Measurements from ENCODE around the gene LRRC9.

- no peak for TF ChIP-seq TAF1 (IDR thresholded peaks at IDR 0.05; ENCODE audit: low read depth)
- TF ChIP-seq EP300 (IDR thresholded peaks at IDR 0.05; ENCODE audit: borderline replicate concordance): no peak
- TF ChIP-seq ZBTB7A (IDR thresholded peaks at IDR 0.05; ENCODE audit: low read depth): no peak
- no peak for TF ChIP-seq NFIC (IDR thresholded peaks at IDR 0.05)
These were observed 101.7 kb downstream of the LRRC9 start for GRCh38 chr14:60021619-60022018.
